Measurements from ENCODE around the gene DNAJC15.

DNA sequence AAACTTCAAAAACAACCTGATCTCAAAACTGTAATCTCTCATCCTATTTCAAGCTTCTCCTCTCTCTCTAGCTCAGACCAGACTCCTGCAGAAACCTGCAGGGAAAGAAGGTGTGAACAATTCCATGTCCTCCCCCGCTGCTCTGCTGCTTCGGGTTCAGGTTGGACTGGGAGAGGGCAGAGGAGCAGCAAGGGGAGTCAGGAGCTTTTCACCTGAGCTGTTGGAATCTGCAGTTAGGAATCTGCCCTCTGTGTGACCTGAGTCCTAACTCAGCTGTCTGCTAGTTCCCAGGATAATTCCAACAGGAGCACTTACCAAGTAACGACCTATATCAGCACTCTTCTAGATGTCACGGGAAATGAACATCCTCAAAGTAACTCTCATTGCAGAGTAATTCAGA, 118.3 kb downstream of the DNAJC15 start:
- TF ChIP-seq, protein P1, sequence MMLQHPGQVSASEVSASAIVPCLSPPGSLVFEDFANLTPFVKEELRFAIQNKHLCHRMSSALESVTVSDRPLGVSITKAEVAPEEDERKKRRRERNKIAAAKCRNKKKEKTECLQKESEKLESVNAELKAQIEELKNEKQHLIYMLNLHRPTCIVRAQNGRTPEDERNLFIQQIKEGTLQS (IDR thresholded peaks at IDR 0.05) = no peak
- TF ChIP-seq, protein P2, sequence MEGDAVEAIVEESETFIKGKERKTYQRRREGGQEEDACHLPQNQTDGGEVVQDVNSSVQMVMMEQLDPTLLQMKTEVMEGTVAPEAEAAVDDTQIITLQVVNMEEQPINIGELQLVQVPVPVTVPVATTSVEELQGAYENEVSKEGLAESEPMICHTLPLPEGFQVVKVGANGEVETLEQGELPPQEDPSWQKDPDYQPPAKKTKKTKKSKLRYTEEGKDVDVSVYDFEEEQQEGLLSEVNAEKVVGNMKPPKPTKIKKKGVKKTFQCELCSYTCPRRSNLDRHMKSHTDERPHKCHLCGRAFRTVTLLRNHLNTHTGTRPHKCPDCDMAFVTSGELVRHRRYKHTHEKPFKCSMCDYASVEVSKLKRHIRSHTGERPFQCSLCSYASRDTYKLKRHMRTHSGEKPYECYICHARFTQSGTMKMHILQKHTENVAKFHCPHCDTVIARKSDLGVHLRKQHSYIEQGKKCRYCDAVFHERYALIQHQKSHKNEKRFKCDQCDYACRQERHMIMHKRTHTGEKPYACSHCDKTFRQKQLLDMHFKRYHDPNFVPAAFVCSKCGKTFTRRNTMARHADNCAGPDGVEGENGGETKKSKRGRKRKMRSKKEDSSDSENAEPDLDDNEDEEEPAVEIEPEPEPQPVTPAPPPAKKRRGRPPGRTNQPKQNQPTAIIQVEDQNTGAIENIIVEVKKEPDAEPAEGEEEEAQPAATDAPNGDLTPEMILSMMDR (IDR thresholded peaks at IDR 0.05 in 2 of 3, conservative IDR thresholded peaks at IDR 0.05 in 1 of 3; ENCODE audit: borderline replicate concordance in 1 of 3, insufficient read depth in 1 of 3, low read depth in 2 of 3, low read length in 2 of 3) = no peak

All from HCT116 (cell line).